Fibroblast of lung (primary cell): ENCODE measurements around the gene EIF4H. TPM values are rescaled to one million over a fixed set of nuclear protein-coding genes. Genes with fewer than 3 reads are reported as not detected.

Experiments used
- DNase-seq, 2 donors: peaks; one replicate each; pipeline versions ENCODE4 v3.0.0 to v3.0.0-alpha.2; 2010; ENCODE audit warnings: low read depth in 2 of 2
- H2AFZ ChIP-seq: 2 replicates; pipeline ENCODE4 v1.5.1; 2012; ENCODE audit warnings: low read length, control low read depth, inconsistent platforms
- H3K27ac ChIP-seq: 2 replicates; pipeline ENCODE4 v1.5.1; 2011; ENCODE audit warnings: low read length, control low read depth; ENCODE audit not compliant: insufficient read depth
- H3K27me3 ChIP-seq: 2 replicates; pipeline ENCODE4 v1.5.1; 2011; ENCODE audit warnings: mild to moderate bottlenecking, low read length; ENCODE audit not compliant: control insufficient read depth, insufficient read depth
- H3K36me3 ChIP-seq: 2 replicates; pipeline ENCODE4 v1.5.1; 2011; ENCODE audit warnings: low read length; ENCODE audit not compliant: control insufficient read depth, insufficient read depth
- H3K4me1 ChIP-seq: 2 replicates; pipeline ENCODE4 v1.5.1; 2011; ENCODE audit warnings: low read length; ENCODE audit not compliant: control insufficient read depth, insufficient read depth; ENCODE audit errors: extremely low read depth
- H3K4me2 ChIP-seq: 2 replicates; pipeline ENCODE4 v1.5.1; 2011; ENCODE audit warnings: low read length, control low read depth; ENCODE audit not compliant: insufficient read depth; ENCODE audit errors: extremely low read depth
- H3K4me3 ChIP-seq, 4 experiments: fragments of 200-600 bp in 1 of 4; sonication (generic) in 1 of 4; replicated peaks in 1 of 4; 2 replicates each; pipeline ENCODE4 v1.5.1; 2011 to 2016; ENCODE audit warnings: low read length in 4 of 4, low read depth in 3 of 4, mild to moderate bottlenecking in 3 of 4, control low read depth in 2 of 4, inconsistent platforms in 1 of 4, mixed read lengths in 1 of 4; ENCODE audit not compliant: insufficient read depth in 1 of 4; ENCODE audit errors: control extremely low read depth in 1 of 4
- H3K79me2 ChIP-seq: 2 replicates; pipeline ENCODE4 v1.5.1; 2012; ENCODE audit warnings: mild to moderate bottlenecking, low read length, inconsistent platforms; ENCODE audit not compliant: control insufficient read depth, insufficient read depth
- H3K9ac ChIP-seq: 2 replicates; pipeline ENCODE4 v1.5.1; 2011; ENCODE audit warnings: mild to moderate bottlenecking, low read length, control low read depth; ENCODE audit not compliant: insufficient read depth
- H3K9me3 ChIP-seq: 2 replicates; pipeline ENCODE4 v1.5.1; 2012; ENCODE audit warnings: low read depth, low read length; ENCODE audit not compliant: control insufficient read depth, insufficient read depth
- H4K20me1 ChIP-seq: 2 replicates; pipeline ENCODE4 v1.5.1; 2011; ENCODE audit warnings: low read length; ENCODE audit not compliant: control insufficient read depth, insufficient read depth; ENCODE audit errors: extremely low read depth
- EZH2 ChIP-seq: IDR thresholded peaks from 2 replicates; pipeline ENCODE4 v1.5.1; 2012; ENCODE audit warnings: low read length, control low read depth, mild to moderate bottlenecking; ENCODE audit errors: missing control alignments
- polyA plus RNA-seq, 2 donors: library from polyadenylated mRNA; depleted of rRNA in 1 of 2; stranded (reverse) in 1 of 2; unstranded in 1 of 2; fragments of >200 nt; gene quantifications; 2 replicates each; pipeline ENCODE4 v1.2.1, GENCODE V29; 2011 to 2012; ENCODE audit warnings: missing spikeins in 1 of 2
- total RNA-seq: library from RNA; depleted of rRNA; stranded (reverse); fragments of >200 nt; gene quantifications from 2 replicates; pipeline ENCODE4 v1.2.1, GENCODE V29; 2014
- TF ChIP-seq, protein P1 (sequence below), 2 donors: IDR thresholded peaks in 1 of 2; conservative IDR thresholded peaks in 1 of 2; 1 replicate in 1 of 2; 2 replicates in 1 of 2; pipeline ENCODE4 v1.5.1; 2011 to 2012; ENCODE audit warnings: low read length in 2 of 2, control low read depth in 1 of 2, inconsistent platforms in 1 of 2, low read depth in 1 of 2, mild to moderate bottlenecking in 1 of 2

The EIF4H gene
- total and polyA plus RNA-seq, 2 donors (not counting 1 experiment from before 2014, with no cell fraction given) = 292 to 361 TPM

- TF ChIP-seq, protein P1, sequence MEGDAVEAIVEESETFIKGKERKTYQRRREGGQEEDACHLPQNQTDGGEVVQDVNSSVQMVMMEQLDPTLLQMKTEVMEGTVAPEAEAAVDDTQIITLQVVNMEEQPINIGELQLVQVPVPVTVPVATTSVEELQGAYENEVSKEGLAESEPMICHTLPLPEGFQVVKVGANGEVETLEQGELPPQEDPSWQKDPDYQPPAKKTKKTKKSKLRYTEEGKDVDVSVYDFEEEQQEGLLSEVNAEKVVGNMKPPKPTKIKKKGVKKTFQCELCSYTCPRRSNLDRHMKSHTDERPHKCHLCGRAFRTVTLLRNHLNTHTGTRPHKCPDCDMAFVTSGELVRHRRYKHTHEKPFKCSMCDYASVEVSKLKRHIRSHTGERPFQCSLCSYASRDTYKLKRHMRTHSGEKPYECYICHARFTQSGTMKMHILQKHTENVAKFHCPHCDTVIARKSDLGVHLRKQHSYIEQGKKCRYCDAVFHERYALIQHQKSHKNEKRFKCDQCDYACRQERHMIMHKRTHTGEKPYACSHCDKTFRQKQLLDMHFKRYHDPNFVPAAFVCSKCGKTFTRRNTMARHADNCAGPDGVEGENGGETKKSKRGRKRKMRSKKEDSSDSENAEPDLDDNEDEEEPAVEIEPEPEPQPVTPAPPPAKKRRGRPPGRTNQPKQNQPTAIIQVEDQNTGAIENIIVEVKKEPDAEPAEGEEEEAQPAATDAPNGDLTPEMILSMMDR (conservative IDR thresholded peaks at IDR 0.05 in 1 of 2, IDR thresholded peaks at IDR 0.05 in 1 of 2; ENCODE audit: low read depth in 1 of 2, low read length in 2 of 2) = no peak
- no peak for TF ChIP-seq EZH2
- H3K4me2 ChIP-seq = no peak overlapping the region
- H3K4me1 ChIP-seq = peaks cover 13% of the 10 kb centered on the region
- H3K9ac ChIP-seq = no peak overlapping the region
- H2AFZ ChIP-seq = no peak overlapping the region
- H4K20me1 ChIP-seq = peaks cover 6% of the 10 kb centered on the region
- H3K9me3 ChIP-seq = no peaks in the 10 kb centered on the region
- H3K79me2 ChIP-seq = peaks cover 99% of the 10 kb centered on the region
- H3K27me3 ChIP-seq = no peaks in the 10 kb centered on the region
- no peak for DNase-seq
- peaks cover 3% of the 10 kb centered on the region for H3K36me3 ChIP-seq
- H3K27ac ChIP-seq = no peak overlapping the region
- no peak overlapping the region for H3K4me3 ChIP-seq
Measured at GRCh38 chr7:74185016-74185415, 10.9 kb downstream of the EIF4H start.

DNA sequence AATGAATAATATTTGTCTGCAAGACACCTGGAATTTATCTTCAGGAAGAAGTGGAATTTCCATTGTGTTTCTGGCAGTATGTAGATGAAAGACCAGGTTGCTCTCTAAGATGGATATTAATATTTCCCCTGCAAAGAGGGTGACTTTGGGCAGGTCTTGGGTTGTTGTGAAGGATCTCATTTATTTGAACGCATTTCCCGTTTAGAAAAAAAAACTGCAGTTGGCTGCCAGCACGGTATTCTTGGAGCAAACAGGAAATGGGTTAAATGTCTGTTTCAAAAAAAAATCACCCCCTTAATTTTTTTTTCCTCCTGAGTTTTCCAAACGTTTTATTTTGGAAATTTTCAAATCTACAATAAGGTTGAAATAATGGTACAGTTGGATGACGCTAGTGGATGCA, 11.5 kb downstream of the EIF4H start:
- Histone ChIP-seq H3K4me1 (peaks cover 11% of the 10 kb centered on the region), H2AFZ (no peak overlapping the region), H3K79me2 (peaks cover 97% of the 10 kb centered on the region)

GRCh38 chr7:74187915-74188675, 13.9 kb downstream of the EIF4H start:
- no peak overlapping the region for H3K9ac ChIP-seq
- no peaks in the 10 kb centered on the region for H3K9me3 ChIP-seq
- H3K36me3 ChIP-seq = peaks cover 14% of the 10 kb centered on the region
- TF ChIP-seq, protein P1 (conservative IDR thresholded peaks at IDR 0.05 in 1 of 2, IDR thresholded peaks at IDR 0.05 in 1 of 2; ENCODE audit: low read depth in 1 of 2, low read length in 2 of 2) = no peak
- TF ChIP-seq EZH2 = no peak
- H3K27me3 ChIP-seq = no peaks in the 10 kb centered on the region
- peaks cover 7% of the 10 kb centered on the region for H3K4me1 ChIP-seq
- DNase-seq = peak; percentile 30 to 48
- peaks cover 77% of the 10 kb centered on the region for H3K79me2 ChIP-seq
- peaks cover 3% of the 10 kb centered on the region for H4K20me1 ChIP-seq
- H2AFZ ChIP-seq = no peak overlapping the region
- H3K4me3 ChIP-seq = no peak overlapping the region
- H3K4me2 ChIP-seq = no peak overlapping the region
- H3K27ac ChIP-seq = peak overlapping the region; percentile 18

More for the DNA sequence above, 11.5 kb downstream of the EIF4H start:
- DNase-seq = no peak
- Histone ChIP-seq H4K20me1 (peaks cover 6% of the 10 kb centered on the region), H3K9me3 (no peaks in the 10 kb centered on the region), H3K9ac (no peak overlapping the region), H3K4me2 (peak overlapping the region; percentile 26), H3K4me3 (no peak overlapping the region), H3K27ac (no peak overlapping the region), H3K27me3 (no peaks in the 10 kb centered on the region), H3K36me3 (peaks cover 9% of the 10 kb centered on the region)
- no peak for TF ChIP-seq EZH2
- TF ChIP-seq, protein P1 (conservative IDR thresholded peaks at IDR 0.05 in 1 of 2, IDR thresholded peaks at IDR 0.05 in 1 of 2; ENCODE audit: low read depth in 1 of 2, low read length in 2 of 2) = no peak
